AG09309 (cell line): Measurements from ENCODE around the gene SDK1.
"Not testable (repeated sequence)": the region's sequence is repeated elsewhere in the genome, so short reads cannot be mapped to it uniquely, and the experiment has no call there.

ENCODE experiments used
- DNase-seq: peaks from one replicate; pipeline ENCODE4 v3.0.0-alpha.2; 2010; ENCODE audit warnings: low read depth
- H3K4me3 ChIP-seq: 2 replicates; pipeline ENCODE4 v1.5.1; 2011; ENCODE audit warnings: mild to moderate bottlenecking, low read depth, low read length, moderate library complexity; ENCODE audit not compliant: control insufficient read depth
- TF ChIP-seq, protein P1 (sequence below): IDR thresholded peaks from 2 replicates; pipeline ENCODE4 v1.5.1; 2011; ENCODE audit warnings: mild to moderate bottlenecking, low read depth, low read length, inconsistent platforms; ENCODE audit not compliant: insufficient read depth, control insufficient read depth; ENCODE audit errors: missing control alignments

The SDK1 gene

DNA sequence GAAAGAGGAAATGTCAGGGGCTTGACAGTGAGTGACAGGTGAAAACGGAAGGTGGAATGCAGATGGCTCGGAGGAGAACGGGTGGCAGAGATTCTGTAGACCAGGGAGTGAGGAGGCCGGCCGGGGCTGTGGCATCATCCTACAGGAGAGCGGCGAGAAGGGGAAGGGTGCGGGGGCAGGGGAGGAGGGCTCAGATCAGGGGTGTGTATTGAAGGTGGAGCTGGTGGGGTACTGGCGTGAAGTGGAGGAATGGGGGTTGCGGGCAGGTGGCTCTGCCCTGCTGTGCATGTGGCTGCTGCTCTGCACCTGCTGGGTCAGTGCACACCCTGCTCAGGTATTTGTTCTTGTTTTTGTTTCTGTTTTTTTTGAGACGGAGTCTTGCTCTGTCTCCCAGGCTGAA, 910.2 kb downstream of the SDK1 start:
- no peak for DNase-seq
- TF ChIP-seq, protein P1, sequence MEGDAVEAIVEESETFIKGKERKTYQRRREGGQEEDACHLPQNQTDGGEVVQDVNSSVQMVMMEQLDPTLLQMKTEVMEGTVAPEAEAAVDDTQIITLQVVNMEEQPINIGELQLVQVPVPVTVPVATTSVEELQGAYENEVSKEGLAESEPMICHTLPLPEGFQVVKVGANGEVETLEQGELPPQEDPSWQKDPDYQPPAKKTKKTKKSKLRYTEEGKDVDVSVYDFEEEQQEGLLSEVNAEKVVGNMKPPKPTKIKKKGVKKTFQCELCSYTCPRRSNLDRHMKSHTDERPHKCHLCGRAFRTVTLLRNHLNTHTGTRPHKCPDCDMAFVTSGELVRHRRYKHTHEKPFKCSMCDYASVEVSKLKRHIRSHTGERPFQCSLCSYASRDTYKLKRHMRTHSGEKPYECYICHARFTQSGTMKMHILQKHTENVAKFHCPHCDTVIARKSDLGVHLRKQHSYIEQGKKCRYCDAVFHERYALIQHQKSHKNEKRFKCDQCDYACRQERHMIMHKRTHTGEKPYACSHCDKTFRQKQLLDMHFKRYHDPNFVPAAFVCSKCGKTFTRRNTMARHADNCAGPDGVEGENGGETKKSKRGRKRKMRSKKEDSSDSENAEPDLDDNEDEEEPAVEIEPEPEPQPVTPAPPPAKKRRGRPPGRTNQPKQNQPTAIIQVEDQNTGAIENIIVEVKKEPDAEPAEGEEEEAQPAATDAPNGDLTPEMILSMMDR = no peak
- H3K4me3 ChIP-seq = no peak overlapping the region

DNA sequence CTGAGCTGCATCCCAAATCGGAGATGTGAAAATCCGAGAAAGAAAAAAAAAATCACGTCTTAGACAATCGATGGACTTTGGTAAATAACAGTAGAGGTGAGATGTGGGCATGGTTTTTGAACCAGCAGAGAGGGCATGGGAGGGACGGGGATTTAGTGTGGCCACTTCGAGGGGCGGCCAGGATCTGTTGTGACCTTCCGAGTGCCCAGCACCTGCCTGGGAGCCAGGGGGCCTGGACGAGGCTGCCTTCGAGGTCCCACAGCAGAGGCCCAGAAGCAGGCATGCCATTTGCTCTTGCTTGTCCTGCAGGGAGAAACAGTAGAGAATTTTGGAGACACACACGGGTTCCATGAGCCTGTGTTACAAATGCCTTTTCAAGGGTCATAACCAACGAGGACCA, 911.3 kb downstream of the SDK1 start:
- H3K4me3 ChIP-seq = no peak overlapping the region

DNA sequence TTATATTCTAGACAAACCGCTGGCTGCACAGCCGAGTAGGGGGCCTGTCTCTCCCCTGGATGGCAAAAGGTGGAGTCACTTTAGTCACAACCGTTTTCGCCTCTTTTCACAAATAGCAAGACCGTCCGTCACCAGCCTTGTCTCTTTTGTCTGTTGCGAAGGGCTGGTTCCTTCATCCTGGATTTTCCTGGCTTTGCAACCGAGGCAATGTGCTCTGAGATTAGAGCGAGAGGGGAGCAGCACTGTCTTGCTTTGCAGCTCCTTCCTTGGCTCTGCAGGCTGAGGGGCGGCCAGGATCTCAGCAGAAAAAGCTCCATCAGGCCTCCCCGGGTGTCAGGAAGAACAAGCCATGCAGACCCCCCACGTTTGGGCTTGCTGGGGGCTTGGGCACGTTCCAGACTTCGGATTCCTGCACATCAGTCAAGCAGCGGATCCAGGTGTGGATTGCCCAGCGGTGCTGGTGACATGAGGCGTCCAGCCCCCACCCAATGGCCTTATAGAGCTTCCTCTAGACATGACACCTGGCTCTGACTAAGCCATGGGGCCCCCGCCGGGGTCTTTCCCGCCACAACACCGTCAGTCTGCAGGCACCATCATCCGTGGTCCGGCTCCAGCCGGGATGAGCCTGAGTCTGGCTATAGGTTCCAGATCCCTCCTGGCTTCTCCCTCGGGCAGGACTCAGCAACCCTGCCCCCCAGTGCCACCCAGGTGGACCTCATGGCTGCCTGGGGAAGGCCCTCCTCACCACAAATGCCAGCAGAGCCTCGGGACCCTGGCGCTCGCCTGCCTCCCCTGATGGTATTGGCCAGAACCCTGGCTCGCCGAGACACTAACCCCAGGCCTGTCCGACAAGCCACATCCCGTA, 913.5 kb downstream of the SDK1 start:
- TF ChIP-seq, protein P1 = no peak

More for the DNA sequence above, 911.3 kb downstream of the SDK1 start:
- no peak for DNase-seq
- TF ChIP-seq, protein P1 = no peak

DNA sequence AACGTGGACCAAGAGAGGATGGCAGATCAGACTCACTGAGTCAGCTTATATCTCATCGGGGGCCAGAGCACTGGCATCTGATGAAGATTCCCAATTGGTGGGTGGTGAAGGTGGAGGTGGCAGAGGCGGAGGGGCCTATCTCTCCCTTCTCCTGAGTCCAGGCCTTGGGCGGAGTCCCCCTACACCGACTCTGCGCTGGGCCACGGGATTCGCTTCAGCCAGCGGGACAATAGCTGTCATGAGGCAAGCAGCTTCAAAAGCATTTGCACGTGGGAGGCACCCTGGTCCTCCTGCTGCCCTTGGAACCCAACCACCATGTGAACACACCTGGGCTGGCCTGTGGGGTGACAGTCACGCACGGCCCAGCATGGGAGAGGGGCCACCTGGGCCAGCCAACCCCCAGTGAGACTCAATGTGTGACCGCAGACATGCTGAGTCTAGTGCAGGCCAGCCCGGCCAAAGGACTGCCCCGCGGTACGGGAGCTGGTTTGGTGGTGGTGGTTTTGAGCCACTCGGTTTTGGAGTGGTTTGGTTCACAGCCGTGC, 914.2 kb downstream of the SDK1 start:
- H3K4me3 ChIP-seq = no peak overlapping the region
- TF ChIP-seq, protein P1 = no peak
- no peak for DNase-seq

More for the DNA sequence above, 913.5 kb downstream of the SDK1 start:
- no peak for DNase-seq
- no peak overlapping the region for H3K4me3 ChIP-seq

DNA sequence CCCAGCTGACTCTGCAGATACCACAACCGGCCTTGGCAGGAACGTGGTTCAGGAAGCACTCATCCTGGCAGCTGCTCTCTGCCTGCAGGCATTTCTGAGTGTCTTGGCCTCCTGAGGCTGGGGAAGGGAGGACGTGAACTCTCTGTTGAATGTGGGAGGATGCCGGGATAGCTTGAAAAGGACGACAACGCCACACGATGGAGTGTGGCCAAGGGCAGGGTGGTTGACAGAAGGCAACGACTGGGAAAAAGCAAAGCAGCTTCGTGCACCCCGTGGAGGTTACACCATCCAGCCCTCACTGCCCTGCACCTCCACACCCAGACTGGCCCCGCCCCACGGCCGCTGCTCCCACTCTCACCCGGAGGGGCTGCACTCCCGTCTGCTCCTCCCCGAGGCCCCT, 915.0 kb downstream of the SDK1 start:
- DNase-seq = no peak
- TF ChIP-seq, protein P1 = no peak
- H3K4me3 ChIP-seq = no peak overlapping the region

DNA sequence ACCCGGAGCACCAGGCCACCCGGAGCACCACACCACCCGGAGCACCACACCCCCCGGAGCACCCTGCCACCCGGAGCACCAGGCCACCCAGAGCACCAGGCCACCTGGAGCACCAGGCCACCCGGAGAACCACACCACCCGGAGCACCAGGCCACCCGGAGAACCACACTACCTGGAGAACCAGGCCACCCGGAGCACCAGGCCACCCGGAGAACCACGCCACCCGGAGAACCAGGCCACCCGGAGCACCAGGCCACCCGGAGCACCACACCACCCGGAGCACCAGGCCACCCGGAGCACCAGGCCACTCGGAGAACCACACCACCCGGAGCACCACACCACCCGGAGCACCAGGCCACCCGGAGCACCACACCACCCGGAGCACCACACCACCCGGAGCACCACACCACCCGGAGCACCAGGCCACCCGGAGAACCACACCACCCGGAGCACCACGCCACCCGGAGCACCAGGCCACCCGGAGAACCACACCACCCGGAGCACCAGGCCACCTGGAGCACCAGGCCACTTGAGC, 916.1 kb downstream of the SDK1 start:
- not testable (repeated sequence) for H3K4me3 ChIP-seq, DNase-seq

DNA sequence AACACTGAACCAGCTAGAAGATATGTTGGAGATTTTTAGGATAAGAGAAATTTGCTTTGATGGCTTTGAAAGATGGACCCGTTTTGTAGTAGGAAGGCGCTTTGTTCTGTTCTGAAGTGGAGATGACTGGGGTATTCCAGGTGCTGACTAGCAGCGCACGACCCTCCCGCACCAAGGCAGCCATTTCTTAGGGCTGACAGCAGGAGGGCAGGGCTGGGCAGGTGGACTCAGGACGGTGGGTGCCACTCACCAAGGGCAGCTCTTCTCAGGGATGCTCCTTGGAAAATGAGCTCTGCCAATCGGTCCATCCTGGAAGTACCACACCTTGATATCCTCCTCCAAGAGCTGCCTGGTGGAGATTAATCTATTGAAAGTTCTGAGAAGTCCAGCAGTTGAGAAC, 917.4 kb downstream of the SDK1 start:
- TF ChIP-seq, protein P1 = no peak
- H3K4me3 ChIP-seq = no peak overlapping the region
- no peak for DNase-seq
